HG03060 (cell line): Measurements from ENCODE around the gene ITSN1.

Source experiments
- ATAC-seq: cut with Tn5 transposase; IDR thresholded peaks from one replicate; pipeline ENCODE4 v1.9.1; 2021; ENCODE audit warnings: low read depth, moderate number of reproducible peaks; ENCODE audit not compliant: unreplicated experiment

ITSN1 gene

DNA sequence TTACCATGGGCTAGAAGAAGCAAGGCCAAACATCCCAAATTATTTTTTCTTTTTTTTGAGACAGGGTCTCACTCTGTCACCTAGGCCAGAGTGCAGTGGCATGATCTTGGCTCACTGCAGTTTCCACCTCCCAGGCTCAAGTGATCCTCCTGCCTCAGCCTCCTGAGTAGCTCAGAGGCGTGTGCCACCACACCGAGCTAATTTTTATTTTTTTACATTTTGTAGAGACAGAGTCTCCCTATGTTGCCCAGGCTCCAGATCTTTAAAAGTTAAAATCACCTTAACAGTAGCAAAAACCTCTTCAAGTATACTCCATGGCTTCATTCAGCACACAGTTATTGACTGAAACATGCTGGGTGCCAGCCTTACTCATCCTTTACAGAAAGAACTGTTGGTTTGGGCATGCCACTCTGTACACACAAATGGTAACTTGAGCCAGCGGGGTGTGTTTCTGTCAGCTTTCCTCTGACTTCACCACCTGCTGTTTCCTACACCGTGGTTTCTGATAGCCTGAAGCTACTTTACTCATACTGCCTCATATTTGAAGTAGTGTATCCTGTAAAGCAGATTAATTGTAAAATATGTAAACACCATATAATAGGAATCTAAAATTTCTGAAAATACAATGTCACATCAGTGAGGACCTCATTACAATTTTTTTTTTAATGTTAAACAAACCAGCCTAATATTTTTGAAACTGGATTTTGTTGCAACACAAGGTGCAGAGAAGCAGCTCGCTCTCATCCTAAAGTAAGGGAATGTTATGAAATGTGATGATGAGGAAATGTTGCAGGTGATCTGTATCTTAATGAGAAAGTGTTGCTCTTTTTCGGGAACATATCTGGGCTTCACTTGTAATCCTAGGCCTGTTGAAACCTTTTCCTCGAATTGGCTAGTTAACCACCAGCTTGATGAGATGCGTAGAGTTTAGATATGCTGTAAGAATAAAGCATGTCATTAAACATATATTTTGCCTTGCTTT lies 159.4 kb downstream of the ITSN1 start:
- no peak for ATAC-seq

DNA sequence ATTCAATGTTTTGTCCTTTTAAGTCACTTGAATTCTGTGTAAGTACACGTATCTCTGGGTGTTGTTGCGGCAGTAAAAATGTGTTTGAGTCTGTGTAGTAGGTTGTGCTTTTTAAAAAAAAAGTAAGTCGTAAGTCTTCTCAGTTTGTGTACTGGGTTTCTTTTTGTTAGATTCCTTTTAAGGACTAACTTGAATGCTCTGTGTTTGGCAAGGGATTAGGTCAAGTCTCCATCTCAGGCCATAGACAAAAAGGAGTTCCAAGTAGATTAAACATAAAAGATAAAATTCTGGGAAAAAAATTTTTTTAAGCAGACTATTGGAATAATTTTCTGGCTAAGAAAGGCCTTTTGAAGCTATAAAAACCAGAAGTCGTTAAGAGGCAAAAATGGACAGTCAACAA lies 160.2 kb downstream of the ITSN1 start:
- ATAC-seq = no peak

DNA sequence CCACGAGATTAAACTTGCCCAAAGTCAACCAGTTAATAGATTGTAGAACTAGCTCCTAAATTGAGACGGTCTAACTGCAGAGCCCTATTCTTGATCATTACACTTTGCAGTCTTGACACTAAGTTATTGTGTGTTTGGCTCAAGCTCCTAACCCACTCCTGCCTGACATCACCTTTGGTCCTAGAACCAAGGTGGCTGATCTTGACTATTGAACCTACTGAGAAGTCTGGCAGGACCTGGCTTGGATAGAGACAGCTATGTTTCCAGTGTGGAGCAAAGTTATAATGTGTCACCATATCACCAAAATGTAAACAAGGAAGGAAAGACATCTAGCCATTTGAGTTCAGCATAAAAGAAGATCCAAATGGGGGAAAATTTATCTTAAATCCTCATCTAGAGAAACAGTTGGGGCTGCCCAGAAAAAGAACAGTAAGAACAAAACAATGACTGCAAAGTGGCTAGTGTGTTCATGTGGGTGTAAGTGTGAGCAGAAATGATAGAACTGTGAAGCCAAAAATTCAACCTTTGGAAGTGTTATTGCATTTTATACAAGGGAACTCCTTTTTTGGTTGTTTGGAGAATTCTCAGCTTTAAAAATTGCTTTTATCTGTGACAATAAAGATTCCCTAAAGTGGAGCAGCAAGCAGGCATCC lies 166.5 kb downstream of the ITSN1 start:
- ATAC-seq = no peak

DNA sequence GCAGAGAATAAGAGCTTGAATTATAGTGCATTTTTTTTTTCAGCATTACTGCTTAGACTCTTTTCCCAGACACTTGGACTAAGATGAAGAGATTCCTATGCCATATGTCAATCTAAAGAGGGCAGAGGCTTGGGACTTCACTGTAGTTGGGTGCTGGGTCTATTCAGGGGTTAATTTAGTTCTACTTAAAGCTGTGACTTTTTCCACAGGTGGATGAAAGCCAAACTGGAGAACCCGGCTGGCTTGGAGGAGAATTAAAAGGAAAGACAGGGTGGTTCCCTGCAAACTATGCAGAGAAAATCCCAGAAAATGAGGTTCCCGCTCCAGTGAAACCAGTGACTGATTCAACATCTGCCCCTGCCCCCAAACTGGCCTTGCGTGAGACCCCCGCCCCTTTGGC lies 168.5 kb downstream of the ITSN1 start:
- no peak for ATAC-seq

DNA sequence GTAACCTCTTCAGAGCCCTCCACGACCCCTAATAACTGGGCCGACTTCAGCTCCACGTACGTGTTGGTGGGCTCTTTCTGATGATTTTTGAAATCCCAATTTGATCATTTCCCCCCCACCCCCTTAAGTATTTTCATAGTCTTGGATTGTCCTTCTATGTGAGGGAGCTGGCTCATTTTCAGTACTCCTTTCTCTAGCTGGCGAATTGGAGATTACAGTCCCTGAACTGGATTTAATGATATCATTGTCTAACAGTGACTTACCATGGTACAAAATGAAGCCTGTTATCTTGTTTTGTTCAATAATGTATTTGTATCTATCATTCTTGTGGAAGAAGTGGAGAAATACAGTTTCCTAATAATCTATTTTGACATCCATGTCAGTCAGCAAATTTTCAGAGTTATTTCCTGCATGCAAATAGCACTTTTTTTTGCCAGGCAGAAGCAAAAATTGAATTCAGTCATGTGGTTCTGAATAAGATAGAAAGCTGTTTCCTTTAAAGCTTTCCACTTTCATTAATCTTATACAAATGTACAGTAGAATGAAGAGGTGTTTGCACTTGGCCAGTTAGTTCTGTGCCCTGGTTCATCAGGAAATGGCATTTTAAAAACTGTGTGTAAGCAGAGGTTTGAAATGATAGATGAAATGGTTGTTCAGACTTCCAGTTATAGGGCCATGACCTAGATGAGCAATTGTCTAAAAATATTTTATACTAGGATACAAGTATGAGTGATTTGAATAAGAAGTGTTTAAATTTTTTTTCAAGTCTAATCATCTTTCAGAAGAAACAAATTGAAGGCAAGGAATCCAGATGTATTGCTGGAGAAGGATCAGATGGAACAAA lies 169.1 kb downstream of the ITSN1 start:
- ATAC-seq = no peak

DNA sequence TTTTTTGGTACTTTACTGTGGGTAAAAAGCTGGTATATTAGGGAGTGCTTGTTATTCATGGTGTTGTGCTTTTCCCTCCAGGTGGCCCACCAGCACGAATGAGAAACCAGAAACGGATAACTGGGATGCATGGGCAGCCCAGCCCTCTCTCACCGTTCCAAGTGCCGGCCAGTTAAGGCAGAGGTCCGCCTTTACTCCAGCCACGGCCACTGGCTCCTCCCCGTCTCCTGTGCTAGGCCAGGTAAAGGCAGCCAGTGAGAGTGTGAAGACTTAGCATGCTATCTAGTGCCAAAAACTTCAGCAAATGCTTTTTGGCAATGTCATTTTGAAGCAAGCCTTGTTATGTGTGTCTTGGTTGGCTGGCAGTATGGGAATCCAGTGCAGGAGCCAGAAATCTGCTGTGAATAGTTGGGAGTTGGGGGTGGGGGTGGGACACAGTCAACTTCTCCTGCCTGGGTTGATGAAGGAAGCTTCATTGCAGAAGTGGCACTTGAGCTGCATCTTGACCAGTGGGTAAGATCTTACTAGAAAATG lies 171.6 kb downstream of the ITSN1 start:
- ATAC-seq = no peak

DNA sequence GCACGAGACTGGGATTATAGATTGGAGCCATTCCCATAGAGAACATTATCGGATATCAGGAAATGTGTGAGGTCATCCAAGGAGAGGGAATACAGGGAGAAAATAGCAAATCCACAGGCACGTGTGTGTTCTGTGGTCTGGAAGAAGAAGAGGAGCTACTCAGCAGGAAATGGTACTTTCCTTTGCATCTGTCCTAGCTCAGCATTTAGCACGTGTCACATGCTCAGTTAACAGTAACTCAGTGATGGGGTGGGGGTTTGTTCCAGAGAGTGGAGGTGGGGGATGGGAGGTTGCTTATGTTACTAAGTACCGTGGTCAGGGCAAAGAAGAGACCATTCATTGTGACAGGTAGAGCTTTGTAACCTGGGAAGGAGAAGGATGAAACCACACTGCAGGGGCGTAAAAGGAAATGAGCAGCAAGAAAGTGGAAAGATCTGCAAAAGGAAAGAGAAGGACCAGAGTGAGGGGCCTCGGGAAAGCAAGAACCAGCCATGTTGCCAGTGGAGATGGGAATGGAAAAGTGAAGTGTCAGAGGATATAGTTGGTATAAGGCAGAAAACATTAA lies 172.9 kb downstream of the ITSN1 start:
- ATAC-seq = no peak

DNA sequence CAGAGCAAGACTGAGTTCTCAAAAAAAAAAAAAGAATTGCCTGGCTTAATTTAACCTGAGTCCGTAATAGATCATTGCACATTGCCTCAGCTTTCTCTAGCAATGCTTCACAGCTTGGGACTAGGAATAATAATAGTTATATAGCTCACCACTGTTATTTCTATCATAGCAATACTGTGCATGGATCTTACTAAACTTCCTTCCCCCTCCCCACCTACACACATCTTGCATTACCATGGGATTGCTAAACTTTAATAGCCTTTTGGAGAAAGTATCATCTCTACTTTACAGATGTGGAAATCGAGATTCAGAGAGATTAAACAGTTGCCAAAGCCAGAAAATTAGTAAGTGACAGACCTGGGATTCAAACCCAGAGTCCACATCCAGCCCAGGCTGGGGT lies 173.9 kb downstream of the ITSN1 start:
- ATAC-seq = no peak

DNA sequence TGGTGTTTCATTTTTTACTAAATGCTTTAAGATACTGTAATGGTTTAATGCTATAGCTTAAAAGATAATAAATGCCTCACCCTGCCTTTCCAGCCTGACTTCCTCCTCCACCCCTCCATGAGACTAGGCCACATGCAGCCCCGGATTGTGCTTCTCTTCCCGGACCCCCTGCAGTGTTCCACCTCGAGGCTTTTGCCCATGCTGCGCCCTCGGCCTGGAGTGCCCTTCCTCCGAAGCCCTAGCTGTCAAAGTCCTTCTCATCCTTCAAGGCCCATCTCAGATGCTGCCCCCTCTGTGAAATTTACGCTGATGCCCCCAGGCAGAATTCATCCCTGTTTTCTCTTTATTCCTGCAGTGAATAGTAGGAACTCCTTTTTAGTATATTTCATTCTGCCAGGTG lies 174.8 kb downstream of the ITSN1 start:
- no peak for ATAC-seq

DNA sequence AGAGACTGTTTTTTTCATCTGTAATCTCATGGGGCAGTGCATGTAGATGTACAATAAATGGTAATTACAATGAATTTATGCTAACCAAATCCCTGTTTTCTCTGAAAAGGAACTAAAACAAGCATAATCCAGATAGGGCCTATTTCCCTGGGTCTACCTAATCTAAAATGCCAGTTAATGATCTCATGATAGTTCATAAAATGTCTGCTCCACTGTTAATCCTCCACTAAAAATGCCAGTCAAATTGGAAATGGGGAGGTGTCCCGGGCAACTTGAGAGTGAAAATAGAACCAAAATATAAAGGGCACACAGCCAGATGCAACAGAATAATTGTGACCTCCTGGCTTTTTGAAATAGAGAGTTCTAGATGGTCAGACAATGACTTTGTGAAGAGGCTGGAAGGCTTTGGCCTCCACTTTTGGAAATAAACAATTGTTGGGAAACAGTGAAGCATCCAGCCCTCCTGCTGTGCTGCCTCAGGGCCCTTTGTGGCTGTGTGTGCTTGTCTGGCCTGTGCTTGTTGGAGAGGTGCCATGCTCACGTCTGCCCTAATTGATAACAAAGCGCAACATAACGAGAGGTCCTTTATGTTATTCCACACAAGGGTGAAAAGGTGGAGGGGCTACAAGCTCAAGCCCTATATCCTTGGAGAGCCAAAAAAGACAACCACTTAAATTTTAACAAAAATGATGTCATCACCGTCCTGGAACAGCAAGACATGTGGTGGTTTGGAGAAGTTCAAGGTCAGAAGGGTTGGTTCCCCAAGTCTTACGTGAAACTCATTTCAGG lies 175.6 kb downstream of the ITSN1 start:
- ATAC-seq = no peak

DNA sequence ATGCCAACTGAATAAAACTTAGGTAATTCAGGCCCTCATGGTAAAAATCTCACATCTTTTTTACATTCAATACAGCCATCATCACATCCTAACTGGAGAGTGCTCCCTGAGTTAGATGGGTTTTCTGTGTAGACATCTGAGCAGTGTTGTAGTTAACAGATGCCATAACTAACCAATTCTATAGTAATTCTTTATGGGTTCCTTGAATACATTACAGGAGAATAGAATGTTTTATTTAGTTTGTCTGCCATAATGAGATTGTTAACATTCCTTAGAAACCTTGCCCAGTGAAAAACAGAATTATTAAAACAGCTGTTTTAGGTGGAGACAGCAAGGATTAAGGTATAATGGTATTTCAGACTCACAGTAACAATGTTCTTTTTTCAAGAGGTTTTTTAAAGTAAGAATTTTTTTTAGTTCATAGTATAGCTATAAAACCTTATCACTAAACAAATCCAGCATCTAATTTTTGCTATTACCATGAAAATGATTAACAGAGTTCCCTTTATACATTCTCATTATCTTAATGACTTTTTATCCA lies 178.0 kb downstream of the ITSN1 start:
- ATAC-seq = no peak

DNA sequence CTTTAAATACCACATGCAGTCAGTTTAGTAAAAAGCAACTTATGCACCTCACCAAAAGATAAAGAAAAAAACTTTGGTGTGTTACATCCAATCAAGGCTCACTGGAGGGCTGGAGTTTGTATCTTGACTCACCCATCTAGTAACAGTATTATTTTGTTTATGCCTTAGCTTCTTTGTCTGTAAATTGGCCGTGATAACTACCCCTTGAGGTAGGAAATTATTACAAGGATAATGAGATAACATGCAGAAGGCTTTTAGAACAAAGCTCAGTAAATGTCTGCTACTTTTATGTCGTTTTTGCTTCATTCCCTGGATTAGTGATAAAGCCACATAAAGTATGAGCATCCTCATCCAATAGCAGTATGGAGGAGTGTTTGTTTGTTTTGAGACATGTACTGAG lies 178.5 kb downstream of the ITSN1 start:
- ATAC-seq = no peak

DNA sequence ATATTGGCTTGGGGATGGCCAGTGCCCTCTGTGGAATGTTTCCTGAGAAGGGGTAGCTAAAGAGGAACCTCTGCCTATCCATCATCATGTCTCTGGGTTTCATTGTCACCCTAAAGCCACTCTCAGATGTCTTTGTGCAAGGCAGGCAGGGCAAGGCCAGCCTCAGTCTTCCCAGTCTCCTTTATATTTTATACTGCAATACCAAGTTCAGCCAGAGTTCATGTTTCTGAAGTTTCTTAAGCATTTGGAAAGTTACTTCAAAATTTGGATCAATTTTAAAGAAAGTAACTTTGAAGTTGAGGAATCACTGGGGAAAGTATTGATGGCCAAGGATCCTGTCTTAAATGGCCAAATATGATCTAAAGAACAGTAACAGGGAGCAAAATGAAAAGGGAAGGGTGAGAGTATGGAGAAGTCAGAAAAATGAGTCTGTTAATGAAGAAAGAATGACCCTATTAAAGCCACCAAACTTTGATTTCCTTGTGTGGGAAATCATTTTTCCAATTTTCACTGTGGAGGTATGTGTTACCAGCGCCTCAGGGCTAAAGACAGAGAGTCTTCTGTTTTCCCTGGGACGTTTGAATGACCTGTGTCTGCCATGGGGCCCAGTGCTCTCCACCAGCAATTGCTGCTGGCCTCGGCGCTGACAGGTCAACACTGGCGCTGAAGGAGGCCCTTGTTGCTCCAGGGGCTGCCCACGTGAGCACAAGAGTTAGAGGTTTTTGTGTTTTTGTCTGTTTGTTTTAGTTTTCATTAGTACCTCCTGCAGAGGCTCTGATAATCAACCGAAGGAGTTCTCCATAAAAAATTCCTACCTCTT lies 179.4 kb downstream of the ITSN1 start:
- ATAC-seq = no peak

DNA sequence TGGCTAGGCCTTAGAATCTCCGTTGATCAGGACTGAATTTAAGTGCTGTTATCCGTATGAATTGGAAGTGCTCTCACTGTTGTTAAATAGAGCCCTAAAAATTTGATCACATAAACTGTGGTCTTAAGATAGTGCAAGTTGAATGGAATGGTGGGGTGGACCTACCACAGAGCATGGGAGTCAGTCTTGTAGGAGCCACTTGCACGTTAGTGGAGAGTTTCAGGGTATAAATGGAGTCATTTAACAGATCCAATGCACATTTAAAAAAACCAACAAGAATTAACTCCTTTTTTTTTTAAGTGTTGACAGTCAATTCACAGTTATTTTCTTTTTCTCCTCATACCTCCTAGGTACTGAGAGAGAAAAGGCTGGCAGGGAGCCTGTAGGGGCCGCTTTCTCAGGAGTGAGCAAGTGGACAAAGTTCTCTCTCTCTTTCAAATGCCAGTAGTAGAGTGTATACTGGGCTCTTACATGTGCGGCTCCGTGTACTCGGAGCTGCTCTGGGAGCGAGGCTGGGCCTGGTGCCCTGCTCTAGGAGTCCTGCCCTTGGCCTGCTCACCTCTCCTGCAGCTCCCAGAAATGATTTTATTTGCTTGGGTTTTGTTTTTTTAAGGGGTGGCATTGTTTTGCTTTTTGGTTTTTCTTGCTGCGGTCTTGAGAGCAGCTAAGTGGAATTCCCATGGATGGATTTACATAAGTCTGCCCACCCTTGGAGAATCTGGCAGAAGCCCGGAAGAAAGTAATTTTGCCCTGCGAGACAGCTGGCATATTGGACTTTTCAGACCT lies 182.0 kb downstream of the ITSN1 start:
- ATAC-seq = no peak

DNA sequence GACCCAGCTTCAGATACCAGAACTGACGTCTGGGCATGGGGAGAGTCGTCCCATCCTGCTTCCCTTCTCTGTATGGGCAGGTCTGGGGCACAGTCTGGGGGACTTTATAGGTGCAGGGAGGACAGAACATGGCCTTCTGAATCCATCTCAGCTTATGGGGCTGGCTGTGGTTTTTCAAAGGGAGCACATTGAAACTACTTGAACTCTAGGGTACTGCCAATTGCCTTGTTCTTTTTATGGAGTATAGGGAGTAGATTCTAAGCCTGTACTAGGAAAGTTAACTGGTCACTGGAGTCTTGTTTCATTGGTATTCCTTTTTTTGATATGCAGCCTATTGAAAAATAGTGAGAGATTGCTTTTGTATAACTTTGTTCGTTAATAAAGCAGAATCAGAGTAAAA lies 183.1 kb downstream of the ITSN1 start:
- ATAC-seq = no peak

DNA sequence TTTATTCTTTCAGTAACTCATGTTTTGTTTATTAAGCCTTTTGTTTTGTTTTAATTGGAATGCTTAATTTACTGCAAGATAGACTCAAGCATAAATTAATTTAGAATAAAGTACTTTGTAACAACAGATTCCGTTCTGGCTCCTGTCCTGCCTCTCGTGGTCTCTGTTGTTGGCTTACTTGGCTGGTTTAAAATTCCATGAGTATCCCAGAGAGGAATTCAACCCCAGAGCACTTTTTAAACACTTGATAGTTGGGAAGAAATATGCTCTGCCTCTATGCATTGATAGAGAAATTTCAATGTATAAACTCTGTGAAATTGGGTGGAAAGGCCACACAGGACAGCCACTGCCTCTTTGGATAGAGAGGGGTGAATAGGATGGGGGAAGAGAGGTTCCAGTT lies 183.6 kb downstream of the ITSN1 start:
- no peak for ATAC-seq

DNA sequence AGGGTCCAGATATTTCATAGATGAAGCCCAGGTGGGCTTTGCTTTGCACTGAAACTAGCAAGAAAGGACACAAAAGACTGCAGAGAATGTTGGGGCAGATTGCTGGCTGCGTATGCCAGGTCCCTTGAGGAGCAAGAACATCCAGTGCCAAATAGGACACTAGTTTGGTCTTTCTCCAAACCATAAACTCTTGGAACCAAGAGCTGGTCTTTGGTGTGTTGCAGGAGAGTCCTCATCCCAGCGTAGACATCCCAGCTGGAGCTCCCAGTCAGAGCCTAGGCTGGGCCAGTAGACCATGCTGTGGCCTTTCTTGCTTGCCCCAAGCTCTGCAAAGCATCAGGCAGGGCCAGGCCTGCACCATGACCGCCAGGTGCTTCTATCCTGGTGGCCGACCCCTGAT lies 185.8 kb downstream of the ITSN1 start:
- ATAC-seq = no peak

DNA sequence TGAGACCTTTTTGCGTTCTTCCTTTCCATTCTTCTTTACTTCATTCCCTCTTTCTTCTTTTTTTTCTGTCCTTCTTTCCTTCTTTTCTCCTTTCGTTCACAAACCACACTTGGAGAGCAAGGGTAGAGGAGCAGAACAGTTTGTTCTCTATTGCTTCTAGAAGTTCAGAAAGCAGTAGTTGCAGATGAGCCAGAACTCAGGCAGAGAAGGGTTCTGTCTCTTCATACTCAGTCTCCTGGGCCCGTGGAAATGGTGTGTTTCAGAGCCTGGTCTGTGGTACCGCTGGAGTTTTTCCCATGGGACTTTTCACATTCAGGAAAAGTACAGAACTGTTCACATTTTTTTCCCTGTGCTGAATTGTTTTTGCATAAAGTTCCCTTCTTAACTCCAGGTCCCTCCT lies 186.3 kb downstream of the ITSN1 start:
- ATAC-seq = no peak
